Measurements from ENCODE around the gene USF2.

The USF2 gene

GRCh38 chr19:35328851-35329285 lies 60.1 kb downstream of the USF2 start, which contains the start of gene CD22:
Gene CD22 (plus strand): TSS chr19:35329187. CDS start chr19:35332041, 2,854 bp downstream.
- DNase-seq: peak in 1 of 2 experiments; percentile 33

GRCh38 chr19:35329323-35329722 lies 60.6 kb downstream of the USF2 start:
- DNase-seq: no peak
